ENCODE data around the gene EVI5. TPM values are rescaled to one million over a fixed set of nuclear protein-coding genes. Genes with fewer than 3 reads are reported as not detected.

The EVI5 gene
- total and polyA plus RNA-seq, 12 donors: 4.6 to 46.2 (median 24.6) TPM

- TF ChIP-seq, protein P1, sequence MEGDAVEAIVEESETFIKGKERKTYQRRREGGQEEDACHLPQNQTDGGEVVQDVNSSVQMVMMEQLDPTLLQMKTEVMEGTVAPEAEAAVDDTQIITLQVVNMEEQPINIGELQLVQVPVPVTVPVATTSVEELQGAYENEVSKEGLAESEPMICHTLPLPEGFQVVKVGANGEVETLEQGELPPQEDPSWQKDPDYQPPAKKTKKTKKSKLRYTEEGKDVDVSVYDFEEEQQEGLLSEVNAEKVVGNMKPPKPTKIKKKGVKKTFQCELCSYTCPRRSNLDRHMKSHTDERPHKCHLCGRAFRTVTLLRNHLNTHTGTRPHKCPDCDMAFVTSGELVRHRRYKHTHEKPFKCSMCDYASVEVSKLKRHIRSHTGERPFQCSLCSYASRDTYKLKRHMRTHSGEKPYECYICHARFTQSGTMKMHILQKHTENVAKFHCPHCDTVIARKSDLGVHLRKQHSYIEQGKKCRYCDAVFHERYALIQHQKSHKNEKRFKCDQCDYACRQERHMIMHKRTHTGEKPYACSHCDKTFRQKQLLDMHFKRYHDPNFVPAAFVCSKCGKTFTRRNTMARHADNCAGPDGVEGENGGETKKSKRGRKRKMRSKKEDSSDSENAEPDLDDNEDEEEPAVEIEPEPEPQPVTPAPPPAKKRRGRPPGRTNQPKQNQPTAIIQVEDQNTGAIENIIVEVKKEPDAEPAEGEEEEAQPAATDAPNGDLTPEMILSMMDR (IDR thresholded peaks at IDR 0.05): no peak
- DNase-seq (no peak), ATAC-seq (no peak)
- 79 to 82% methylated on average over 2 of the region's 2 CpGs for WGBS, 2 donors
- Histone ChIP-seq H3K4me3 (no peak overlapping the region), H3K9me3 (peaks cover 0 to 8% (median 0%) of the 10 kb centered on the region in 11 donors), H3K4me1 (no peaks in the 10 kb centered on the region), H3K27ac (no peak overlapping the region), H3K36me3 (peaks cover 0 to 8% (median 0%) of the 10 kb centered on the region in 9 donors), H3K27me3 (no peaks in the 10 kb centered on the region)
- intact Hi-C loops (cut with DNase I): no loop called here
Observed at GRCh38 chr1:92544756-92545165, 240.1 kb downstream of the EVI5 start.

GRCh38 chr1:92543131-92544055, 241.5 kb downstream of the EVI5 start:
- H3K4me3 ChIP-seq: no peak overlapping the region
- 95 to 96% methylated on average over 9 of the region's 9 CpGs for WGBS, 2 donors
- H3K27ac ChIP-seq: no peak overlapping the region
- peaks cover 0 to 8% (median 0%) of the 10 kb centered on the region in 9 donors for H3K36me3 ChIP-seq
- DNase-seq (no peak), ATAC-seq (no peak)
- H3K9me3 ChIP-seq: no peaks in the 10 kb centered on the region
- TF ChIP-seq, protein P1 (IDR thresholded peaks at IDR 0.05): no peak
- no peaks in the 10 kb centered on the region for H3K27me3 ChIP-seq
- intact Hi-C loops (cut with DNase I): no loop called here
- H3K4me1 ChIP-seq: peaks cover 0 to 5% (median 0%) of the 10 kb centered on the region in 9 donors

DNA sequence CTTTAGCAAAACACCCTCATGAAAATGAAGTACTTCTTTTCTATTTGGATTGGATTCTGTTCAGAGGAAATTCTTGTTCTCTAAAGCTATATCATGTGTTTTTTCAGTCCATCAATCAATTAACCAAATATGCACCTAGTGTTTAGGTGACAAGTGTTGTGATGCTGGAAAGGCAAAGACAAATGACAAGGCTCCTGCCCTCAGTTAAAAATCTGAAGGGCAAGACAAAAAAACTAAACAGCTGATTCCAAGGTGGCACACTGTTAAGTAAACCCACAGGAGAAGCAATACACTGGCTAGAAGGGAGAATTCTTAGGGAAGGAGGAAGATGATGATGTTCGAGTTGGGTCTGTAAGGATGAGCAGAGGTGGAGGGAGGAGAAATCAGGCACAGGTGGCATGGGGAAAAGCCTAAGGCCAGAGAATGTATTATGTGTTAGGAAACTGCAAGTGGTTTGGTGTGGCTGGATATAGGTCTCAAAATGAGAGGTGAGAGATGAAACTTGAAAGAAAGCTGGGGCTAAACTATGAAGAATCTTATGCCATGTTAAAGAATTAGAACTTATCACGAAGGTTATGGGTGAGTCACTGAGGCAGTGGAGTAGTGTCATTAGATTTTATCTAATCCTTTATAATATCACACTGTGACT, 246.4 kb downstream of the EVI5 start:
- intact Hi-C loops (cut with DNase I): no loop called here
- peaks cover 0 to 8% (median 0%) of the 10 kb centered on the region in 9 donors for H3K36me3 ChIP-seq

GRCh38 chr1:92538048-92538412, 246.9 kb downstream of the EVI5 start:
- intact Hi-C loops (cut with DNase I): no loop called here
- H3K4me3 ChIP-seq: no peak overlapping the region
- TF ChIP-seq, protein P1 (IDR thresholded peaks at IDR 0.05): no peak
- H3K4me1 ChIP-seq: peaks cover 0 to 28% (median 0%) of the 10 kb centered on the region in 9 donors
- 38 to 46% methylated on average over 2 of the region's 2 CpGs for WGBS, 2 donors
- peak overlapping the region in 1 of 10 donors; percentile 55 for H3K27ac ChIP-seq
- H3K27me3 ChIP-seq: no peaks in the 10 kb centered on the region
- no peak for ATAC-seq
- H3K36me3 ChIP-seq: peaks cover 0 to 8% (median 0%) of the 10 kb centered on the region in 9 donors
- peaks cover 0 to 10% (median 0%) of the 10 kb centered on the region in 11 donors for H3K9me3 ChIP-seq
- DNase-seq: no peak

More for the DNA sequence above, 246.4 kb downstream of the EVI5 start:
- TF ChIP-seq, protein P1 (IDR thresholded peaks at IDR 0.05): no peak
- Histone ChIP-seq H3K27ac (peak overlapping the region in 1 of 10 donors; percentile 55), H3K4me1 (peaks cover 0 to 28% (median 0%) of the 10 kb centered on the region in 9 donors), H3K4me3 (no peak overlapping the region), H3K9me3 (peaks cover 0 to 10% (median 0%) of the 10 kb centered on the region in 11 donors), H3K27me3 (no peaks in the 10 kb centered on the region)
- DNase-seq: no peak
- ATAC-seq: no peak
- WGBS, 2 donors: 91 to 97% methylated on average over 2 of the region's 2 CpGs
